Fibroblast of the aortic adventitia (primary cell): Measurements from ENCODE around the gene PUS7. TPM values are rescaled to one million over a fixed set of nuclear protein-coding genes. Genes with fewer than 3 reads are reported as not detected.
A peak's percentile ranks its signal among the peaks of the same experiment; 100 is the strongest.

Source experiments
- DNase-seq: peaks from one replicate; pipeline ENCODE4 v3.0.0-alpha.2; 2010; ENCODE audit warnings: low read depth
- H3K4me3 ChIP-seq: 2 replicates; pipeline ENCODE4 v1.5.1; 2011; ENCODE audit warnings: low read depth, mild to moderate bottlenecking, control low read depth, low read length, moderate library complexity
- total RNA-seq: library from RNA; depleted of rRNA; stranded (reverse); fragments of >200 nt; gene quantifications from 2 replicates; pipeline ENCODE4 v1.2.3, GENCODE V29; 2012; ENCODE audit warnings: low replicate concordance
- TF ChIP-seq, protein P1 (sequence below): IDR thresholded peaks from 2 replicates; pipeline ENCODE4 v1.5.1; 2011; ENCODE audit warnings: mild to moderate bottlenecking, low read length, control low read depth, inconsistent platforms; ENCODE audit not compliant: insufficient read depth

The PUS7 gene
- total RNA-seq, 1 donor = 22.8 TPM

DNA sequence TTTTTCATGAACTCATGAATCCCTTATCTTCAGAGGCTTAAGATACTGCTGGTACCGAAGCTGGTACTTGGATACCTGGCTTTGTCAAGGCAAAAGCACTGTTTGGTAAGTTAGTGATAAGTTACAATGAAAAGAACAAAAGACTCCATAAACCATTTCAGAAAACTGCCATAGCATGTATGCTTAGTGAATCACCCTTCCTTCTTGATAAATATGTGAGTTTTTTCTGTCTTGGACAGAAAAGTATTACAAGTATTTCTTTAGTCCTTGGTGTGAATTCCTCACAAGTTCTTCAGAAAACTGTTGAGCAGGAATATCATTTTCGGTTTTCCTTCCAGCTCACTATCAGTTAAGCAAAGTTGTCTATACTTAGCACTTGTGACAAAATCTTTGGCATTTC lies 25.6 kb downstream of the PUS7 start:
- peak; percentile 76 for DNase-seq
- TF ChIP-seq, protein P1, sequence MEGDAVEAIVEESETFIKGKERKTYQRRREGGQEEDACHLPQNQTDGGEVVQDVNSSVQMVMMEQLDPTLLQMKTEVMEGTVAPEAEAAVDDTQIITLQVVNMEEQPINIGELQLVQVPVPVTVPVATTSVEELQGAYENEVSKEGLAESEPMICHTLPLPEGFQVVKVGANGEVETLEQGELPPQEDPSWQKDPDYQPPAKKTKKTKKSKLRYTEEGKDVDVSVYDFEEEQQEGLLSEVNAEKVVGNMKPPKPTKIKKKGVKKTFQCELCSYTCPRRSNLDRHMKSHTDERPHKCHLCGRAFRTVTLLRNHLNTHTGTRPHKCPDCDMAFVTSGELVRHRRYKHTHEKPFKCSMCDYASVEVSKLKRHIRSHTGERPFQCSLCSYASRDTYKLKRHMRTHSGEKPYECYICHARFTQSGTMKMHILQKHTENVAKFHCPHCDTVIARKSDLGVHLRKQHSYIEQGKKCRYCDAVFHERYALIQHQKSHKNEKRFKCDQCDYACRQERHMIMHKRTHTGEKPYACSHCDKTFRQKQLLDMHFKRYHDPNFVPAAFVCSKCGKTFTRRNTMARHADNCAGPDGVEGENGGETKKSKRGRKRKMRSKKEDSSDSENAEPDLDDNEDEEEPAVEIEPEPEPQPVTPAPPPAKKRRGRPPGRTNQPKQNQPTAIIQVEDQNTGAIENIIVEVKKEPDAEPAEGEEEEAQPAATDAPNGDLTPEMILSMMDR = no peak
- H3K4me3 ChIP-seq = no peak overlapping the region

- TF ChIP-seq, protein P1 = no peak
- DNase-seq = peak; percentile 84
- H3K4me3 ChIP-seq = no peak overlapping the region
Measured at GRCh38 chr7:105493923-105494315, 28.2 kb downstream of the PUS7 start.

- H3K4me3 ChIP-seq = no peak overlapping the region
- TF ChIP-seq, protein P1 = no peak
- DNase-seq = no peak
Measured at GRCh38 chr7:105493196-105493922, 28.7 kb downstream of the PUS7 start.

- DNase-seq = no peak
- H3K4me3 ChIP-seq = no peak overlapping the region
- TF ChIP-seq, protein P1 = no peak
Measured at GRCh38 chr7:105489409-105489808, 32.7 kb downstream of the PUS7 start.

DNA sequence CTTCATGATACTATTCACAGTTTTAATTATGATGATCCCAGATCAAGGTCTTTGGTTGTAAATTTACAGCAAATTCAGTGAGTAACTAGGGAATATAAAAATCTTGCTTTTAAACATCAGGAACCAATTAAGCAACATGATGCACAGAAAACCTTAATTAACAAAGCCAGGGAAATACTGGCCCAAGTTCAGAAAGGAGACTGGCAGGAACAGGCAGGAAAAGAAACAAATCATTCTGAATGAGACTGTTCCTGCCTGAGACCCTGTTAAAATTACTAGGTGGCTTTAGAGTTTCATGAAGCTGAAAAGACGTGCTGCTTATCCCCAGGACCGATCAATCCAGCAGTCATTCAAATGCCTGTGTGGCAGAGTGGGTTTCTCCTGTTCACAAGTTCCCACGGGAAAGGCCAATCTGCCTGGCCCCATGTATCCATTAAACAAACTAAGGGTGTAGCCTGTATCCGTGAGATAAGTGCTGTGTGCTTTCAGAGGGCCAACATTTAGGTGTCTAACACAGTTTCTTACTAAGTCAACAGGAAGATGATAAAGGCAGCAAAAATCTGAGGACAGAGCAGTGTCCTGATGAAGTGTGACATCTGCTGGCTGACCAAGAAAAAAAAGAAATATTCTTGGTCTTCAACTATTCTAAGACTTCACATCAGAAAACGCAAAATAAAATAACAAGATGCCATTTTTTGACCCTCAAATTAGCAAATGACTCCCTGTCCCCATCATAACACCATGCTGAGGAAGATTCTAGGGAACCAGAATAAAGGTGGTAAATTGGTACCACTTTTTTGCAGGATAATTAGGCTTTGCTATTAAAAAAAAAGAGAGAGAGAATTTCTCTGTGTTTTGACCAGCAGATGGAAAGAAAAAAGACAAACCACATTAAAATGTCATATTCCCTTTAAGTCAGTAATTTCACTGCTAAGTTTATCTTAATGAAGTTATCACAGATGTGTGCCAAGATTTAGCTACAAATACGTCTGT lies 34.2 kb downstream of the PUS7 start:
- DNase-seq = peak; percentile 88
- H3K4me3 ChIP-seq = no peak overlapping the region
- TF ChIP-seq, protein P1 = peak; percentile 41

- DNase-seq = no peak
- TF ChIP-seq, protein P1 = no peak
- no peak overlapping the region for H3K4me3 ChIP-seq
Measured at GRCh38 chr7:105480931-105481330, 41.1 kb downstream of the PUS7 start.
